GM13977 (cell line): ENCODE measurements around the gene ADCY5.

ENCODE experiments used
- DNase-seq: peaks from one replicate; pipeline ENCODE4 v3.0.0; 2012; ENCODE audit warnings: low spot score
- CTCF ChIP-seq: IDR thresholded peaks from 2 replicates; pipeline ENCODE4 v1.5.1; 2012; ENCODE audit warnings: mild to moderate bottlenecking, control low read depth; ENCODE audit not compliant: insufficient read depth; ENCODE audit errors: extremely low read depth, missing control alignments
- in situ Hi-C: fragments of 300-500 bp; cut with MboI; formaldehyde crosslinking; loops from one replicate; pipeline ENCODE4 v1.12.0; 2022; ENCODE audit warnings: low sequenced_read_pairs, low pct_unique_long_range_greater_than_20kb, mixed read lengths, inconsistent platforms; ENCODE audit not compliant: unreplicated experiment

Gene ADCY5

DNA sequence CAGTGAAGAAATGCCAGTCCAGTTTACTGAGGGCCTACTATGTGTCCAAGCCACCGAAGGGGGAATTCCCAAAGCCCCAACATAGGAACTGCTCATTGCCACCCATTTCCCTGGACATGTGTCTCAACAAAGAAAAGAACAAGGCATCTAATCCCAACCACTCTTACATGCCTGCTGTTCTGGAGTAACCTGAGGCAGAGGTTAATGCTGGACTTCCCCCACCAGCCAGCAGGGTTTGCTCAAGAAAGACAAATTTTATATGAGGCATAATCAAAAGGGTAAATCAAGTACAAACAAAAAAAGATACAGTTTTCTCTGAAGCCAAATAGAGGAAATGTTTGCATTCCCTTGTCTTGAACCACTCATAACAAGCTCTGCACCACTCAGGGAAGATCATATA, 4.1 kb downstream of the ADCY5 start:
- TF ChIP-seq CTCF, result no peak
- in situ Hi-C loops, result no loop called here
- DNase-seq, result no peak

DNA sequence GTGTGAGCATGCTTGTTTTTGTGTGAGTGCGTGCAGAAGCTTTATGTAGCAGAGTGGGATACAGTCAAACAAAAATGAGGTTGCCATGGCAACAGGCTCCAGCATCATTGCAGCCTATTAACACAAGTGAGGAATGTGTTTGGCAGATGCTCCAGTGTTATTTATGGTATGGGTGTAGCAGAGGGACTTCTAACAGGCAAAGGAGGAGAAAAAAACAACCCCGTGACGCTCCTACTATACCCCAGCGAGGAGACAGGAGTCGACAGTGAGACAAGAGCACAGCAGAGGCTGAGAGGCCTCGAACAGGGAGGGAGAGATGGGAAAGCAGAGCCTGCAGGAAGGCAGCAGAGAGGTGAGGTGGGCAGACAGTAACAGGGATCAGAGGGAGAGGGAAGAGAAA, 4.9 kb downstream of the ADCY5 start:
- no peak for TF ChIP-seq CTCF
- in situ Hi-C loops, result no loop called here
- no peak for DNase-seq

DNA sequence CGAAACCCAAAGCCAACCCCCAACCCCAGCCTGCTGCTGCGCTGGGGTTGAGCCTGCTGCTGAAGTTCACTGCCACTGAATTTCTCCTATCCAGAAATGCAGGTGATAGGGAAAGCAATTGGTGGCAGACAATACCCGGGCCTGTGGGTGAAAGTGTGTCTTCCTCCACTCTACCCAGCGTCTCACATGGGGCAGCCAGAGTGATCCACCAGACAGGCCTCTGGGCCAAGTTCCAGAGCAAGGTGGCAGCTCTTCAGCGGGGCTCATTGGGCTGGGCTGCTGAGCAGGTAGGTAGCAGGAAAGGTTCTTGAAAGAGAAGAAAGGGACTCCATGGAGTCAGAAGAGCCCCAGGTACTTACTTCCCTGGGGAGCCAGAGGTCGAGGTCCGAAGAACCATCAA, 6.0 kb downstream of the ADCY5 start:
- no peak for TF ChIP-seq CTCF
- DNase-seq, result no peak
- in situ Hi-C loops, result no loop called here

- no peak for TF ChIP-seq CTCF
- in situ Hi-C loops, result no loop called here
- DNase-seq, result no peak
These were observed 6.8 kb downstream of the ADCY5 start for GRCh38 chr3:123442125-123442524.

DNA sequence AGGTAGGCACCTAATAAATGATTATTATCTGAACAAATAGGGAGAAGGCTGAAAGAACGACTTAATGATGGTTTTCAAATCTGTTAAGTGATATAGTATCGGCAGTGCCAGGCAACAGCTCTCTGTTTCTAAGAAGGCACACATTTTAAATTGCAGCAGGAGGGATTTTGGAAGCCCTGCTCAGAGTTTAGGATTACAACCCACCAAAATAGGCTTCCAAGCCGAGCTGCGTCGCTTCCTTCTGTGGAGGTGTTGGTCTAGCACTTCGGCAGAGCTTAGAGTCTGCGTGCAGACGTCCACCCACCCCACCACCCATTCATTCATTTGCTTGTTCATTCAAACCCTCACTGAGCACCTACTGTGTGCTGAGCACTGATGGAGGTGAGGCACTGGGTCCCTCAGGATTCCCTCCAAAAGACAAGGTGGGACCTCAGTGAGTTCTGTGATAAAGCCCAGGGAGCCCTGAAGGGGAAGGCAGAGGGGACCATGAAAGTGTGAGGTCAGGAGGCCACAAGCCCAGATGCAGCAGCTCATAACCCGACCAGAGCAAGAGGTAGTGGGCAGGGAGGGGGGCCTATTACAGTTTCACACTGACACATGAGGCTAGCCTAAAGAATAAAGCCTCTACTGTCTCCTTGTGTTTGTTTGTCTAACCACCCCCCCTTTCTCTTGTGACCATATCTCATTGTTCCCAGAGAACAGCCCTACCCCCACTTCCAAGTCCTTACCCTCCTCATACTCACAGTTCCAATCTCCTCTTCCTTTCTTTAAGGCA, 8.9 kb downstream of the ADCY5 start:
- DNase-seq, result no peak
- TF ChIP-seq CTCF, result no peak
- in situ Hi-C loops, result no loop called here

DNA sequence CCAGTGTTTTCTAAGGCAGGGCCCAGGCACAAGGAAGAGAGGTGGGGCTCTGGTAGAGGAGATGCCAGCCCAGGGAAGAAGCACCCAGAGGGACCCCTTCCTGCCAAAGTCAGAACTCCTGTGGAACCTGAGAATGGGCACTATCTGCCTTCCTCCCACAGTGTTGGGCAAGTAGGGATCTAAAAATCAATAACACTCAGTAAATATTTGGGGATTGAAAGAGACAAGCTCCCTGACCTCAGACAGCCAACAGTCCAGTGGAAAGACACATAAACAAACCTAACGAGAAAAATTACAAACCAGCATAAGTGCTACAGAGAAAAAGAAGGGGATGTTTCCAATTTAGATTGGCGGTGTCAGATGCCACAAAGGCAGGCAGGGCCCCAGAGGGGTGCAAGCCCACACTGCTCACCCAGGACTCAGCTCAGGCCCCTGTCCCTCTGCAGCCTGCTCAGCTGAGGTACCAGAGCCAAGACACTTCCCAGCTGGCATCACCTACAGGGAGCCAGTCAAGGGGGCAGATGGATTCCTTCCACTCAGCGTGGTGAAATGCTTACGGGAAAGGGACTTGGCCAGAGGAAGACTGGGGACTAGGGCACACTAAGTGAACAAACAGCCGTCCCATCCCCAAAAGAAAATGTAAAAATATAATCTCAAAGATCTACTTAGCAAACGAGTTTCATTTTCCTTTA, 15.9 kb downstream of the ADCY5 start:
- TF ChIP-seq CTCF, result no peak
- in situ Hi-C loops, result no loop called here
- DNase-seq, result no peak
